H1 (cell line): ENCODE results near the gene SDSL. TPM values are rescaled to one million over a fixed set of nuclear protein-coding genes. Genes with fewer than 3 reads are reported as not detected.
A peak's percentile ranks its signal among the peaks of the same experiment; 100 is the strongest.

Source experiments
- CTCF ChIA-PET: fragments of 300-600 bp; sonication (Branson Sonifier 250); formaldehyde crosslinking; loops from one replicate; lab custom pipeline; 2021; ENCODE audit not compliant: partially characterized antibody; lab: Charles Lee
- POLR2A ChIA-PET: fragments of 300-600 bp; sonication (Branson Sonifier 250); formaldehyde crosslinking; loops from one replicate; lab custom pipeline; 2021; ENCODE audit warnings: inconsistent platforms; ENCODE audit not compliant: partially characterized antibody; lab: Charles Lee
- DNase-seq, 2 experiments: peaks; one replicate each; pipeline versions ENCODE4 v3.0.0 to v3.0.0-alpha.2; 2010 to 2022; ENCODE audit warnings: low spot score in 2 of 2, low read depth in 1 of 2, mixed read lengths in 1 of 2
- FAIRE-seq: peaks from 2 replicates; lab custom pipeline; 2011; peaks lifted over from hg19 to GRCh38; lab: Jason Lieb, UNC
- H2AFZ ChIP-seq: 2 replicates; pipeline ENCODE4 v1.8.1; 2012; ENCODE audit warnings: low read length, inconsistent platforms
- H2AK5ac ChIP-seq: 2 replicates; pipeline ENCODE4 v1.6.1; 2013; ENCODE audit warnings: low read depth, low read length
- H2BK120ac ChIP-seq: replicated peaks from 2 replicates; pipeline ENCODE3; 2013; ENCODE audit warnings: low read depth, low read length, inconsistent platforms
- H2BK12ac ChIP-seq: 2 replicates; pipeline ENCODE4 v1.6.1; 2013; ENCODE audit warnings: low read depth, low read length
- H2BK15ac ChIP-seq: 2 replicates; pipeline ENCODE4 v1.6.1; 2013; ENCODE audit warnings: low read length
- H2BK20ac ChIP-seq: 2 replicates; pipeline ENCODE4 v1.6.1; 2013; ENCODE audit warnings: low read length
- H2BK5ac ChIP-seq: 2 replicates; pipeline ENCODE4 v1.6.1; 2013; ENCODE audit warnings: low read depth, low read length
- H3K14ac ChIP-seq: 2 replicates; pipeline ENCODE4 v1.6.1; 2013; ENCODE audit warnings: inconsistent platforms; ENCODE audit not compliant: insufficient read length
- H3K18ac ChIP-seq: 2 replicates; pipeline ENCODE4 v1.6.1; 2013; ENCODE audit warnings: low read length; ENCODE audit errors: extremely low read depth
- H3K23ac ChIP-seq: 2 replicates; pipeline ENCODE4 v1.6.1; 2013; ENCODE audit warnings: inconsistent platforms; ENCODE audit not compliant: insufficient read length
- H3K23me2 ChIP-seq: 2 replicates; pipeline ENCODE4 v1.6.1; 2013; ENCODE audit warnings: low read depth, low read length
- H3K27ac ChIP-seq: 2 replicates; pipeline ENCODE4 v1.6.1; 2011; ENCODE audit warnings: low read depth, low read length, inconsistent platforms
- H3K27me3 ChIP-seq, 4 experiments: replicated peaks in 1 of 4; 1 replicate in 1 of 4; 2 replicates in 3 of 4; pipeline versions ENCODE4 v1.6.1 to v1.8.1; 2011 to 2013; ENCODE audit warnings: low read length in 3 of 4, mild to moderate bottlenecking in 3 of 4, inconsistent platforms in 2 of 4, mixed read lengths in 2 of 4, moderate library complexity in 1 of 4; ENCODE audit not compliant: control insufficient read depth in 3 of 4, insufficient read depth in 3 of 4; ENCODE audit errors: extremely low read depth in 1 of 4
- H3K36me3 ChIP-seq, 4 experiments: 2 replicates each; pipeline versions ENCODE4 v1.6.1 to v1.8.1; 2011 to 2013; ENCODE audit warnings: mild to moderate bottlenecking in 4 of 4, low read length in 3 of 4, moderate library complexity in 2 of 4, control low read depth in 1 of 4, inconsistent platforms in 1 of 4; ENCODE audit not compliant: insufficient read depth in 4 of 4, control insufficient read depth in 2 of 4
- H3K4ac ChIP-seq: replicated peaks from 2 replicates; pipeline ENCODE3; 2013; ENCODE audit warnings: low read length, low read depth, mixed read lengths, inconsistent platforms; ENCODE audit not compliant: insufficient read length
- H3K4me1 ChIP-seq, 4 experiments: replicated peaks in 1 of 4; 1 replicate in 1 of 4; 2 replicates in 3 of 4; pipeline versions ENCODE4 v1.6.1 to v1.8.1; 2011 to 2013; ENCODE audit warnings: low read length in 3 of 4, inconsistent platforms in 2 of 4, mixed read lengths in 1 of 4; ENCODE audit not compliant: insufficient read depth in 4 of 4, control insufficient read depth in 3 of 4
- H3K4me2 ChIP-seq, 2 experiments: 2 replicates each; pipeline versions ENCODE4 v1.6.1 to v1.8.1; 2011 to 2013; ENCODE audit warnings: low read depth in 2 of 2, low read length in 2 of 2, control low read depth in 1 of 2, inconsistent platforms in 1 of 2, mild to moderate bottlenecking in 1 of 2; ENCODE audit not compliant: insufficient read depth in 1 of 2
- H3K4me3 ChIP-seq, 4 experiments: fragments of 200-600, 300-600 bp in 1 of 4; sonication (generic), shearing (Covaris generic), sonication (Bioruptor Twin) in 1 of 4; 2 replicates each; pipeline versions ENCODE4 v1.5.1 to v1.8.1; 2011 to 2016; ENCODE audit warnings: low read length in 4 of 4, low read depth in 3 of 4, control low read depth in 2 of 4, inconsistent platforms in 2 of 4, mild to moderate bottlenecking in 2 of 4, mixed read lengths in 1 of 4, moderate library complexity in 1 of 4; ENCODE audit not compliant: insufficient read depth in 2 of 4; ENCODE audit errors: extremely low read depth in 1 of 4
- H3K56ac ChIP-seq: replicated peaks from 2 replicates; pipeline ENCODE3; 2013; ENCODE audit warnings: low read depth, mild to moderate bottlenecking, mixed read lengths, low read length, inconsistent platforms; ENCODE audit not compliant: insufficient read length
- H3K79me1 ChIP-seq: 2 replicates; pipeline ENCODE4 v1.6.1; 2013; ENCODE audit warnings: low read depth, low read length, control low read depth
- H3K79me2 ChIP-seq, 2 experiments: 2 replicates each; pipeline versions ENCODE4 v1.6.1 to v1.8.1; 2012 to 2013; ENCODE audit warnings: low read length in 2 of 2, mild to moderate bottlenecking in 2 of 2, inconsistent platforms in 1 of 2; ENCODE audit not compliant: insufficient read depth in 2 of 2, control insufficient read depth in 1 of 2
- H3K9ac ChIP-seq, 4 experiments: replicated peaks in 1 of 4; 1 replicate in 1 of 4; 2 replicates in 3 of 4; pipeline versions ENCODE4 v1.6.1 to v1.8.1; 2011 to 2013; ENCODE audit warnings: low read depth in 3 of 4, low read length in 3 of 4, control low read depth in 2 of 4, mild to moderate bottlenecking in 2 of 4, moderate library complexity in 2 of 4, inconsistent platforms in 1 of 4; ENCODE audit errors: extremely low read depth in 1 of 4
- H3K9me3 ChIP-seq, 2 experiments: 2 replicates each; pipeline versions ENCODE4 v1.6.1 to v1.8.1; 2012 to 2013; ENCODE audit warnings: mild to moderate bottlenecking in 2 of 2, moderate library complexity in 2 of 2, control low read depth in 1 of 2, inconsistent platforms in 1 of 2, low read depth in 1 of 2, low read length in 1 of 2, mixed read lengths in 1 of 2; ENCODE audit not compliant: insufficient read depth in 2 of 2
- H4K20me1 ChIP-seq, 2 experiments: replicated peaks in 1 of 2; 2 replicates each; pipeline versions ENCODE3 to v1.8.1; 2011 to 2013; ENCODE audit warnings: inconsistent platforms in 2 of 2, low read length in 2 of 2, mild to moderate bottlenecking in 1 of 2; ENCODE audit not compliant: insufficient read depth in 2 of 2, control insufficient read depth in 1 of 2
- H4K5ac ChIP-seq: 2 replicates; pipeline ENCODE4 v1.6.1; 2013; ENCODE audit warnings: low read length, low read depth, mixed read lengths, inconsistent platforms; ENCODE audit not compliant: insufficient read length
- H4K8ac ChIP-seq: 2 replicates; pipeline ENCODE4 v1.8.0; 2013; ENCODE audit warnings: mild to moderate bottlenecking, moderate library complexity, low read length, inconsistent platforms; ENCODE audit not compliant: insufficient read depth; ENCODE audit errors: extremely low read depth
- H4K91ac ChIP-seq: replicated peaks from 2 replicates; pipeline ENCODE3; 2013; ENCODE audit warnings: low read length, mixed read lengths, inconsistent platforms; ENCODE audit not compliant: insufficient read length
- KDM1A ChIP-seq: fragments of 200-600, 300-600 bp; sonication (generic); IDR thresholded peaks from 2 replicates; pipeline ENCODE4 v1.7.1; 2016; ENCODE audit warnings: mild to moderate bottlenecking, low read length, borderline replicate concordance
- SP4 ChIP-seq: IDR thresholded peaks from 2 replicates; pipeline ENCODE4 v1.6.1; 2012; ENCODE audit warnings: low read length, inconsistent platforms
- WGBS, 2 experiments: shearing (Covaris generic) in 1 of 2; methylation state at CpG; one replicate each; pipeline versions ENCODE4 v1.1.6 to v1.1.7; 2013 to 2015; ENCODE audit warnings: low lambda C conversion rate in 2 of 2, mixed read lengths in 2 of 2, inconsistent platforms in 1 of 2, low coverage in 1 of 2, missing lambda C conversion rate in 1 of 2; ENCODE audit not compliant: insufficient replicate concordance in 2 of 2, insufficient coverage in 1 of 2, insufficient read length in 1 of 2; ENCODE audit errors: extremely low coverage in 1 of 2, missing lambda C conversion rate in 1 of 2; 5-methylcytosine and 5-hydroxymethylcytosine counted together
- polyA plus RNA-seq, 7 experiments: library from polyadenylated mRNA; depleted of rRNA in 3 of 7; stranded (reverse) in 5 of 7; unstranded in 2 of 7; fragments of >200 nt in 5 of 7; fragments of 200-250 nt in 2 of 7; gene quantifications; 1 replicate in 5 of 7; 2 replicates in 1 of 7; 4 replicates in 1 of 7; pipeline versions ENCODE4 v1.2.1 to v1.2.3, GENCODE V29; 2011 to 2013; ENCODE audit warnings: missing spikeins in 2 of 7, mixed read lengths in 2 of 7
- total RNA-seq: library from RNA; stranded (reverse); fragmentation: NEBNext Ultra II Directional; extraction: Animal tissue kit (Norgen Biotek cat#: 25700); gene quantifications from 2 replicates; pipeline ENCODE4 v1.2.1, GENCODE V29; 2021

SDSL gene
- total and polyA plus RNA-seq, 2 of the 8 experiments (the other 6 are each of a cell fraction or from before 2014, with no cell fraction given), result 0.69 to 1.3 TPM

GRCh38 chr12:113459981-113460380 is 37.8 kb downstream of the SDSL start:
- Histone ChIP-seq H3K18ac (no peak overlapping the region), H2BK15ac (no peak overlapping the region), H3K23ac (no peak overlapping the region), H3K9me3 (no peaks in the 10 kb centered on the region), H3K4ac (no peak overlapping the region), H3K14ac (no peak overlapping the region), H3K4me1 (peaks cover 4 to 25% (median 14%) of the 10 kb centered on the region in 4 experiments; a peak in 6 of 7 replicates), H2BK5ac (no peak overlapping the region), H4K8ac (no peak overlapping the region), H3K4me3 (no peak overlapping the region), H3K27me3 (peaks cover 28 to 35% (median 30%) of the 10 kb centered on the region in 4 experiments), H3K79me2 (no peaks in the 10 kb centered on the region), H2BK120ac (no peak overlapping the region), H3K27ac (no peak overlapping the region), H3K79me1 (no peaks in the 10 kb centered on the region), H4K91ac (no peak overlapping the region), H2AFZ (no peak overlapping the region), H4K5ac (no peak overlapping the region), H2BK12ac (peak overlapping the region; percentile 18; the same call in 1 of the 2 replicates), H4K20me1 (peaks cover 3 to 5% of the 10 kb centered on the region in 2 experiments)
- DNase-seq (no peak), FAIRE-seq (no peak)
- WGBS, 2 experiments, result 75% methylated on average over 4 of the region's 4 CpGs; no CpG with 5 or more reads in 1 of the 2 experiments
- CTCF ChIA-PET, result interaction anchor here (0.8 to 8.0 kb wide), 10 partner anchors 12 to 406 kb away, joined by 3 to 82 read pairs (median 4); partner anchors contain the start of gene LHX5
- no peak for TF ChIP-seq KDM1A
- no peak for TF ChIP-seq SP4
- TF ChIP-seq, all 59 proteins: peak for 0
- H3K4me2 ChIP-seq, result no peak overlapping the region
- peaks cover 2% of the 10 kb centered on the region; the same call in 1 of the 2 replicates for H3K23me2 ChIP-seq
- peaks cover 0 to 21% (median 2%) of the 10 kb centered on the region in 4 experiments; a peak in 2 of 8 replicates for H3K36me3 ChIP-seq
- POLR2A ChIA-PET, result interaction anchor here (0.5 to 0.6 kb wide), 2 partner anchors 82 to 964 kb away, joined by 3 to 4 read pairs; no protein-coding TSS in a partner anchor
- no peak overlapping the region for H3K56ac ChIP-seq
- H3K9ac ChIP-seq, result no peak overlapping the region
- H2AK5ac ChIP-seq, result no peak overlapping the region
- no peak overlapping the region for H2BK20ac ChIP-seq
